Smooth muscle cell of the brain vasculature (primary cell): ENCODE data around the gene RGS6.

Experiments
- DNase-seq: peaks from one replicate; pipeline ENCODE4 v3.0.0-alpha.2; 2012; ENCODE audit warnings: low read depth, low spot score

The RGS6 gene

DNA sequence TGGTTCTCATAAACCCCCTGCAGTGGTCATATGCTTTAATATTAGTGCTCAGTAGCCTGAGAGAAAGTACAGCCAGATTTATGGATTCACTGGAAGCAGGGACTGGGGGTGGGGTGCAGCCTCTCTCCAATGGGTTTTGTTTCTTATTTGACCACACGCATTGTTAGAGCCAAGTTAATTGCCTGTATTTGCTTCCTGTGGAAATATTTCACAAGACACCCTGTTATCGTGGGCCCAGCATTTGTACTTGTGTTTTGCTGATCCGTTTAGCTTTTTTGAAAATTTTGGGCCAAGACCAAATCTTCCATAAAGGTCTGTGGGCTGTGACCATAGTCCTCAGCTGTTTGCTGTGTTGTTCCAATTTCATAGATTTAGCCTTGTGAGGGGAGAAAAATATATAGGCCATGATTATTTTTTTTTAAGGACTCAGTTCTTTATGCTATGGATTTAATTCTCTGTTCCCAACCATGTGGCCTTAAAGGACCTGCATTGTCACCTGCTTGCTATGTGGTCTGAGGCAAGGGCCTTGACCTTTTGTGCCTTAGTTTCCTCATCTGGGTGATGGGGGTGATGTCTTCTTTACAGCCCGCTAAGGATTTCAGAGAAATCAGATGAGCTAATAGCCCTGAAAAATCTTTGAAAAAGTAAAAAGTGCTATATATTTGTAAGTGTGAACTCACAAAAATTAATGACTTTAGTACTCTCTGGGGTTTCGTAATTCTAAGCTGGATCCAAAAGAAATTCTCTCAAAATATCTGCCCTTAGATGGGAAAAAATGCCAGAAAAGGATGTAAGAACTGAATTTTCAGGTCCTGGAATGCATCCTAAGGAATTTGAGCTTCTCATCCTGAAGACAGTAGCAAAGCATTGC is 591.4 kb downstream of the RGS6 start:
- DNase-seq = no peak

DNA sequence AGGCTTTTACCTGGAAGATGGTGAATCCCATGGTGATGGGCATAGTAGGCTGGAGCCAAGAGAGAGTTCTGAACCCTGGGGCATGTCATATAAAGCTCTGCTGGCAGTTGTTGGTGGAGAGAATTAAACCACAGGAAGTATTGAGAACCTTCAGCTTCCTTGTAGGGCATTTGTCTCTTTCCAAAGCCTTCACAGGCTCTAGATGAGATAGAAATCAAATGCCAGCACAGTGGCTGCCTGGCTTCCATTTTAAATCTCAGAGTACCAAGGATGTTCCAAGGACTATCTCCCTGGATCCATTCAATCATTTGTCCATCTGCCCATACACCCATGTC is 592.0 kb downstream of the RGS6 start:
- no peak for DNase-seq

DNA sequence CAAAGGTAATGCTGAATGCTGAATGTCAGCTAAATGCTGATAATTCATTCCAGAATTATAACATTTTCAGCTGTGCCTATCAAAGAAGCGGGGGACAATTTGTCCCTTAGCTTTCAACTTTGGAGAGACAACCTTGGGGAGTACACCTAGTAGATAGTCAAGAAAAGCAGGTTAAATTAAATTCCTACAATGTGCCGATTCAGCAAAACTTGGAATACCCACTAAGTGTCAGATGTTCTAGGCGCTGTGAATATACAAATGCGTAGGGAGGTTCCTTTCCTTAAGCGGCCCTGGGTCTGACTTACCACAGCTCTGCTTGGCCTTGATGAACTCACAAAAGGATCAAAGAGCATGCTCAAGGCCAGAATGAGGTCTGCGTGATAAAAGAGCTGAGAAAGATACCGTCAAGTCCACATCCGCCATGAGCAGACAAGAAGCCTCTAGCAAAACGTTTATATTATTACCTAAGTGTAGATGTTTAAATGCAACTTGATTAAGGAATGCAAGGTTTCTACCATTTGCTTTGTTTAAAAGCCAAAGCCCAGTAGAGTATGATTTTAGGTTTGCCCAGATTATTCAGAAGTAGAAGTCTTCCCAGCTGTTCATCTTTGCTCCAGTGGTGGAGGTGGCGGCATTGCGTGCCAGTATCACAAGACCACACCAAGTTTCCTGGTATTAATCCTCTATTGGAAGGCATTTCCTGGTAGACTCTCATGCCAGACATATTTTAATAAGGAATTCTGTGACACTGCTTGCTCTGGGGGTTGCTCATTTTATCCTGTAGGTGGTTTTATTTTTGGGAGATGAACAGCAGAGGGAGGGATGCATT is 593.1 kb downstream of the RGS6 start:
- DNase-seq = no peak

DNA sequence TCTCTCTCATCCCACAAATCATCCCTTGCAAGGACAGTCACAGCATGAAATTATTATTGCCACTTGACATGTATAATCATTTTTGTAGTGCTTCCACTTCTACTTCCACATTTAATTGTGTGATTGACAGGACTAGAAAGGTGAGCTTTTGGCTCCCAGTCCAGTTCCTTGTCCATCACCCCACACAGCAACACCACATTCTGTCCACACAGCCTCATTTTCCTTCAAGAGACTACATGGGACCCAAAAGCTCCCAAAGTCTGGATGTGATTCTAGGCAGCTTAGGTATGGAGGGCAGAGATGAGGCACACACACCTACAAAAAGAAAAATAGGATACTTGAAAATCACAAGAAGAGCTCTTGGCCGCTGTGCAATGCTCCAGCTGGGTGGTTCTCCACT is 595.4 kb downstream of the RGS6 start:
- no peak for DNase-seq

DNA sequence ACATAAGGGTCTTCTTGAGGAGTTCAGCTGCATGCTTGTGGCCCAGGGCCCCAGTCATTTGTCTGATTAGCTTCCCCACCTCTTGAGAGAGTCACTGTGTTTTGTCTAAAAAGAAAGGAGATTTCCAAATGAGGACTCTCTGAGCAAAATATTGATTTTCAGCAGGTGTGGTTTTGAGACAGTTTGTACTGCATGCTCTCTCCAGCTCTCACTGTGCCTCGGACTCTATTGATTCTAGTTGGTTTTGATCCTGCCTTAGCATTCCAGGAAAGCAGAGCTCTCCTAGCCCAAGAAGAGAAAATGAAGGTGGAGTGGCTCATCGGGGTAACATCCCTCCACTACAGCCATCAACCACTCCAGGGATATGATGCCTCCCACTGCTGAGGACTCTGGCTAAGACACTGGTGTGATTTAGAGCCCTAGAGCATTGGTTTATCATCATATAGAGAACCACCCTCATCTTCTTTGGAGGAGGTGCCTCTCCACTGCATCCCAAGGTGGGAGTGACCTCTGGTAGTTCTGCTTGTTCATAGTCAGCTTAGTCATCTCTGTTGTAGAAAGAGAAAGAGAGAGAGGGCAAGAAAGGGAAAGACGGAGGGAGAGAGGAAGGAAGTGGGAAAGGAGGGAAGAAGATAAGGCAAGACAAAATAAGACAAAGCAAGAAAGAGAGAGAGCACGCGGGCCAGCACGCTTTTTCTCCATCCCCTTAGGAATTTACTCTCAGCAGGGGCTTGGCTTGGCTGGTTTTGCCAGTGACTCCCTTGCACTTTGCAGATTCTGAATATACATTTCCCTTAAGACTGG is 596.0 kb downstream of the RGS6 start:
- DNase-seq = no peak

DNA sequence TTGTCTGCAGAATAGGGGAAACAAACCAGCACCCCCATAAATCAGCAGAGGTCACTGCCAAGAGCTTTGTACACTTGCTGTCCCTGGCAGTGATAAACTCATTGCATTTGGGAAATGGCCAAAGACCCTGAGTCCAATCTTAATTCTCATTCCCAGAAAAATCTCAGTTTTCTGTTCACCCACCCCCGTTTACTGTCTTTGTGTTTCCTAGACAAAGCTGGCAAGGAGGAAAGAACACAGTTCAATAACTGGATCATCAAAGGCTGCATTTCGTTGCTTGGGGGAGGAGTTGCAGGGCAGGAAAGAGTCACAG is 596.6 kb downstream of the RGS6 start:
- DNase-seq = no peak

DNA sequence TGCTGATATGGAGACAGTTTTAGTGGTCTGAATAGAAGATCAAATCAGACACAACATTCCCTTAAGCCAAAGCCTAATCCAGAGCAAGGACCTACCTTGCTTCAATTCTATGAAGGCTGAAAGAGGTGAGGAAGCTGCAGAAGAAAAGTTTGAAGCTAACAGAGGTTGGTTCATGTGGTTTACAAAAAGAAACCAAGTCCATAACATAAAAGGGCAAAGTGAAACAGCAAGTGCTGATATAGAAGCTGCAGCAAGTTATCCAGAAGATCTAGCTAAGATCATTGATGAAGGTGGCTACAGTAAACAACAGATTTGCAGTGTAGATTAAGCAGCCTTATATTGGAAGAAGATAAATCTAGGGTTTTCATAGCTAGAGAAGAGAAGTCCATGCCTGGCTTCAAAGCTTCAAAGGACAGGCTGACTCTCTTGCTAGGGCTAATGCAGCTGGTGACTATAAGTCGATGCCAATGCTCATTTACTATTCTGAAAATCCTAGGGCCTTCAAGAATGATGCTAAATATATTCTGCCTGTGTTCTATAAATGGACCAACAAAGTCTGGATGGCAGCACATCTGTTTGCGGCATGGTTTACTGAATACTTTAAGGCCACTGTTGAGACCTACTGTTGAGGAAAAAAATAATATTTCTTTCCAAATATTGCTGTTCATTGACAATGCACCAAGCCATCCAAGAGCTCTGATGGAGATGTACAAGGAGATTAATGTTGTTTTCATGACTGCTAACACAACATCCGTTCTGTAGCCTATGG is 600.6 kb downstream of the RGS6 start:
- DNase-seq = no peak

DNA sequence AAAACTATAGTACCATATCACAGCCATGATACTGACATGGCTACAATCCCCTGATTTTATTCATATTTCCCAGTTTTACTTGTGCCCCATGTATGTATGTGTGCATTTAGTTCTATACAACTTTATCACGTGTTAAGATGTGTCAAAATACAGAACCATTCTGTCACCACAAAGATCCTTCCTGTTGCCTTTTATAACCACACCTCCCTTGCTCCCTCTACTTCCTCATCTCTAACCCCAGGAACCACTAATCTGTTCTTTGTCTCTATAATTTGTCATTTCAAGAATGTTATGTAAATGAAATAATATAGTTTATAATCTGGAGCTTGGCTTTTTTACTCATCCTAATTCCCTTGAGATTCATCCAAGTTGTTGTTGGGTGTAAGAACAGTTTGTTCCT is 603.3 kb downstream of the RGS6 start:
- no peak for DNase-seq

DNA sequence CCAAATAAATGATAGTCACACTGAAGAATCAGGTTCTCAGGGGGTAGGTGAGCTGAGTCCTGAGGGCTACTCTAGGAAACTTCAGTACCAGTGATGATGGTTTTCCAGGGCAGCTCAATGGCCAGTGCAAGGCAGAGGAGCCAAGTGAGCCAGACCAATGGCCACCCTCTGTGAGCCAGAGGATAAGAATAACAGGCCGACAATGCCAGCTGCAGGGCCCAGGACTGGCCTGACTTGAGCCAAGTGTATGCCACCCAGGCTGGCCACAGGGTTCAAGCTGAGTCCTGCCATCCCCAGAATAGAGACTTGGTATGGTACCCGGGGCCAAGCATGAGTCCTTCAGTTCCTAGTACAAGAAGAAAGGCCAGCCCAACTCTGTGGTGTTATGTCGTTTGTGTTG is 606.2 kb downstream of the RGS6 start:
- DNase-seq = no peak

DNA sequence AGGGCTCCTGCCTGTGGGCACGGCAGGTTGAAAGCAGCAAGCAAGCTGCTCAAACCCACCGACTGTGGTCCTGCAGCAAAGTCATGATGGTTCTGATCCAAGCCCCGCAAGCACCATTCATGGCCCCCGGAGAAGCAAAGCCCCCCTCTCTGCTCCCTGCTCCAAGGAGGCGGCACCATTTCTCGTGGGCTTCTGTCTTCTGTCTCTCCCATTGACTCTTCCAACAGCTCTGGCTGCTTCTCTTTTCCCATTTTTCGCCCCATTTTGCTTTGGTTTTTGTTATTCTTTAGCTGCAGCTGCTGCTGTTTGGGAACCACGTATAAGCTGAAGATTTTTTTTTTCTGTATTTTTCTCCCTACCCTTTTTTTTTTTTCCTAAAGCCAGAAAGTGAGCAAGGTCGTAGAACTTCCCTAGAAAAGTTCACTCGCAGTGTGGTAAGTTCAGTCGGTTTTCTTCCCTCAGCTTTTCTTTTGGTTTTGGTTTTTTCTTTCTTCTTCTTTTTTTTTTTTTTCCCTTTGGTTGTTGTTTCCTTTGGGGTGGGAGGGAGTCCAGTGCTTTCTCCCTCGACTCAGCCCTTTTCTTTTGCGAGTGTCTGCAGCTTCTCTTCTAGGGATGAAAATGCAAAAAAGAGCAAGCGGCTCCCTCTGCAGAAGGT is 607.6 kb downstream of the RGS6 start:
- no peak for DNase-seq

DNA sequence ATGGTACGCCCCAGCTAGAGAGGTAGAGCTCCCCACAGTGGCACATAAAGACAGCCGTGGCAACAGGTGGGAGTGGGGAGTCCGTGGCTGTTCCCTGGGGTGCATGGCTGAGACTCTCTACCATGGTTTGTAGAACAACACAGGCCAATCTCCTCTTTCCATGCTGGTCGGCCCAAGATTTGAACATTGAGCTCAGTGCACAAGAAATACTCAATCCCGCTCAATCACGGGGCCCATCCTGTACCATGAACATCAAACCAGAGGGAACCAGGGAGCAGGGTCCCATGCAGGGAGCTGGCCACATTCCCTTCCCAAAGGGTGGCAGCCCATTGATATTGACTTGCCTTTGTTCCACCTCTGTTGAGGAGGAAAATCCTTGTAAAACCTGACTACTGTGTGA is 608.6 kb downstream of the RGS6 start:
- DNase-seq = no peak

DNA sequence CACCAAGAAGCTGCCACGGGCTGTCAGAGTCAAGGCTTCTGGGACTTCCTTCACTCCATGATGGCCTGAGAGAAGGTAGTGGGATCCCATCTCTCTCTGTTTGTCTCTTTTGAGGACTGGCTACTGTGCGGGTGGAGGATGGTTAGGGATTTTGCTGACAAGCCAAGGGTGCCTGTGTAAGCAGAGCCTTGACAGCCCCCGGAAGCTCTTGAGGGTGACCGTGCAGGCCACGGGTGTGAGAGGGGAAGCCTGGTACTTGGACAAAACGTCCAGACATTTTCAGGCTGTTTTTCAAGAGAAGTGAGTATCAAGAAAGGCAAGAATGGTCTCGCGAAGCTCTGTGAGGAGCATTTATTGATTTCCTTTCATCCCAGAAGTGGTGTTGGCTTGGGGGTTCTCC is 609.3 kb downstream of the RGS6 start:
- DNase-seq = no peak

DNA sequence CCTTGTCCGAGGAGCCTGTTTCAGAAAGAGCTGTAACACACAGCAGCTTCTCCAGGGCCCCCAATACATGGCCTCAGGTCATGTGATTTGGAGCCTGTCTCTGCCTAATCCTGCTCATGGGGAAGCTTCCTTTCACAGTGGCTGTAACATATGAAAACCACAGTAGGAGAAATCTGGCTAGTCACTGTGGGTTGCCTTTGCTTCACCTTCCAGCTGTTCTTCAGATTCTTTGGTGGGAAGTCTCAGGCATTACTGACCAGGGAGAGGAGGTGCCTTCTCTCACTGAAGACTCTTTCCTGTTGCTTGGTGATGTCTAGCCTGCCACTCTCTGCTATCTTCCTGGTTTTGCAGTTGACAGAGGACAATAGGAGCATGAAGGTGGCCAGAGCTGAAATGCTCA is 611.1 kb downstream of the RGS6 start:
- no peak for DNase-seq

DNA sequence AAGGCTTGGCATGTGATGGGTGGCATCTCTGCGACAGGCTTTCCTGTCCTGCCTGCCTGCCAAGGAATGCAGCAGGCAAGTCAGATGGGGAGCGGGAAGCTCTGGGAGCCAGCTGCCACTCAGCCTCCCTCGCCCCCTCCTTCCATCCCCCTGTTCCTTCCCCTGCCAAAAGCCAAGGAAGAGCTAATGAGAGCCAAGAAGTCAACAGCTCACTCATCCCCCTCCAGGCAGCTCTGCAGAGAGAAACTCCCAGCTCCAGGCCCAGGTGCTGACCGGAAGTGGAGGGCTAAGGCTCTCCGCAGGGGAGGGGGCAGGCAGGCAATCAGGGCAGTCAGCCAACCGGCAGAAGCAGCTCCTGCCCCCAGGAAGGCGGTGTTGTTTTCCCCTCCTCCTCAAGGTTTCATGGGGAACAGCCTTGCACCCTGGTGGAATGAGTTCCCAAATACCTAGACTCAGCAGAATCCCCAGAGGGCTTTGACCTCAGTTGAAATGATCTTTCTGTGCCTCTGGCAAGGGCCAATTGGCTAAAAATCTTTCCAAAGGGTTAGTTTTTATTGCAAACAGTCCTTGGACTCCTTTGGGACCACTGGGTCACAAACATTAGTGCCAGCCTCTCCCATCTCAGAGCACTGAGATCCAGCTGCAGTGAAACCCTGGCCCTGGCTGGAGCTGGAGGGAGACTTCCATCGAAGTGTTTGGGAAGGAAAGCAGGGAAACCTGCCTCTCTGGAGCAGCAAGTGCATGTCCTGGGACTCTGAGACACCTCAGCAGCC is 612.6 kb downstream of the RGS6 start:
- no peak for DNase-seq

DNA sequence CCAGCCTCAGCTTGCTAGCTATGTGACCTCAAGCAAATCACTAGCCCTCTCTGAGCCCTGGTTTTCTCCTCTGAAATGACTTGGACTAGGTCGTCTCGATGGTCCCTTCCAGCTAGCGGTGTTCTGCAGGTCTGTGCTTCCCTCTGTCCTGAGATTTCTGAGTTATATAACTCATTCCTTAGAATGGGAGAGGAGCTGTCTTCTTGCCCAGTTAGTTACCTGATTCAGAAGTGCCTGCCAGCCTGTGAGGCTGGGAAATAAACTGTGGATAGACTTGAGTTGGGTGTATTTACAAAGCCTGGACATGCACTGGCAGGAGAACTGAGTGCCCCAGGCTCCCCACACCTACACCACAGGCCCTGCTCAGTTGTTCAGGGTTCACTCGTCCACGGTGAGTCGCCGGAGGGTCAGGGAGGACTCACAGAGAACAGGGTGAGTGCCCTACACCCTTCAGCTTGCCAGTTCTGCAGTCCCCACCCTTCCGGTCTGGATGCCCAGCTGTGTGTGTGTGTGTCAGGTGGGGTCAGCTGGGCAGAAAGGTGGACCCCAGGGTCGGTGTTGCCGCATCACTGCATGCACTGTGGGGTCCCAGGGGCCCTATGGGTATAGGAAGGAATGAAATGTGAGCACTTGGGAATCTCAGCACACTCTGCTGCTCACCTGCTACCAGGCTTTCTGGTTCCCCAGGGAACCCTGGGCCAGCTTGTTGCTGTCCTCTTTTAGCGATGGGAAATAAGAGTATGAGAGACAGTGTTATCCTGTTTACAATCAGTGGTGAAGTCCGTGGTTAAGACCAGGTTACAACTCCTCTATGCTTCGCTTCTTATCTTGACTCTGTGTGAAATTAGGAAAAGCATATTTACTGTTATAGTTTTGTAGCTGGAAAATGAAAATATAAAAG is 613.4 kb downstream of the RGS6 start:
- no peak for DNase-seq

DNA sequence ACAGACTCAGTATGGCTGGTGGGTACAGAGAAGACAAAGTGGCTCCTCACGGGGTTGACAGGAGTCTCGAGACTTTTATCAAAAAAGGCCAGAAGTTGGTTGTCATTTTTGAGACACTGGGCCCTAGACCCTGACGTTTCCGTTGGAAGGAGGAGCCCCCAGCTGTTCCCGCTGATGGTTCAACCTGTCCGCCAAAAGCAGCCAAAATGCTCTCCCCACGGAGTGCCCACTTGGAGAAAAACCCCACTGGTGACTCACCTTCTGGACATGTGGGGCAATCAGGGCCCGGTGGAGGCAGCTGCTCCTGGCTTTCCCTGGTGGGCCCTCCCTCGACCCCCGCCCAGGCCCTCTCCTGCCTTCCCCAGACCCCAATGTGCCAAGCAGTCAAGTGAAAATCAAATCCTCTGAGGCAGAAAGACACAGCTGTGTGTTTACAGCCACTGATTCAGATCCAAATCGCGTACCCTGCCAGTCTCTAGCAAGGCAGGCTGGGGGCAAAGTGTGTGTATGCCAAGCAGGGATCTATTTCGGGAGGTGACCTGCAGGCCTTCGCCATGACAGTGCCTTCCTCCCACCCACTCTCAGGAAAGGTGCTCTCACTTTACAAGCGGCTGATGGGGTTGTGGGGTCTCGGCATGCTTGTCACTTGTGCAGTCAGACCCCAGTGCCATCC is 614.3 kb downstream of the RGS6 start:
- no peak for DNase-seq

DNA sequence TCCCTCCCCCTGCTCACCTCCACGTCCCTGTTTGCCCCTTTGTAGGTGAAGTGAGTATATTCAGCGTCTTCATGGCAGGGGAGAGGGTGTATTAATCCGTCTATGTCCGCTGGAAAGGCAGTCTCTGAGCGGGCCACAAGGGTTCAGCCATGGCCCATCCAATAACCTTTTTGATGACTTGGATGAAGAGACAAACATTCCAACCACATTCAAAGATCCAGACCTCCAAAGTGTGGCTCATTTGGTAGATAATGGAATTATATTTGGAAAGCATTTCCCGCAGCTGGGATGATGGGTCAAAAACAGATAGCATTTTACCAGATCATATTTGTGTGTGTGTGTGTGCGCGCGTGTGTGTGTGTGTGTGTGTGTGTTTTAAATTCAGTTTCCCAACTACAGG is 615.8 kb downstream of the RGS6 start:
- DNase-seq = no peak

DNA sequence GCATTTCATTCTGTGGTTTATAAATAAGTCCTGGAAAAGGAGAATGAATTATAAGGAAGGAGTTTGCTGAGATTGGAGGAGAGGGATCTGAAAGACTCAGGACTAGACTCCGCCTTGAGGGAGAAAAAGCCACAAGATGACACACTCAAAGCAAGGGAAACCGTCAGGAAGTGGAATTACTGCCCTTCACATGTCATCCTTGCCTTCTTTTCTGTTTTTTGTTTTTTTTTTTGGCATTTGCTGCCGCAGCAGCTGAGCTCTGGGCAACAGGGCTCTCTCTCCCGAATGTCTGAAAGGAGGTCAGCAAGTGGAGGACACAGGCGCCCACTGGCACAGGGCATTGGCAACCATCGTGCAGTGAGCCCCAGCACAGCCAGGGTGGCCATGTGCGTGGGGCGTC is 616.8 kb downstream of the RGS6 start:
- no peak for DNase-seq

DNA sequence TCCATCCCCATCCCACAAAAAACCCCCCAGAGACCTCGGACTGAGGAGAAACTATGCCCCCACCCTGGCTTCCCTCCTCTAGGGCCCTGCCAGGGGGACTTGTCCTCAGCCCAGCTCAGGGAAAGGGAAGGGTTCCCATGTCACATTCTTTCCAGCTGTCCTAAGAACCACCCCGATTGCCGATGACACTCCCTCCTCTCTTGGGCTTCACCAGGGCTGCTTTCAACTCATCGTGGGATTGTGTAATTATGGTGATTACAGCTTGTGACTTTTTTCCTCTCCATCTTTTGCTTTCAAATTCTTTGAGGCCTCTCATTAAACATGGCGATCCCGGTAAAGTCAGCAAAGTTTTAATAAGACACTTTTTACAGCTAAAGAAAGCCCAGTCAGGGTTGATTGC is 617.6 kb downstream of the RGS6 start:
- no peak for DNase-seq
